ENCODE data around the gene TFE3. TPM values are rescaled to one million over a fixed set of nuclear protein-coding genes. Genes with fewer than 3 reads are reported as not detected.

The TFE3 gene
- total and polyA plus RNA-seq, 2 donors (not counting 3 experiments of a cell fraction or from before 2014, with no cell fraction given), result 22.3 to 37.1 TPM

DNA sequence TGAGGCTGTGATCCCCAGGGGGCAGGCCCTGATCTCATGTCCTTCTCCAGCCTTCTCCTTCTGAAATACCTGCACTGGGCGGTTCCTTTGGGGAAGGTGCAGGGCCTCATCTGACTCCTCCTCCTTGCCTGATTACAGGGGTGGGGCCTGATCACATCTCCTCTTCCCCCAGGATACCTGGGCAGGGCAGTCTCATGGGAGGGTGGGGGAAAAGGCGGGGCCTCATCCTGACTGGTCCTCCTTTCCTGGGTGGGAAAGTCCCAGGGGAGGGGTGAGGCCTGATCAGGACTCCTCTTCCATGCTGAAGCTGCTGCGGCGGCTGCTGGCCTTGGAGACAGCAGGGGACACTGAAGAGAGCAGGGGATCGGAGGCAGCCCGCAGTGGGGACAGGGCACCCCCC lies 13.3 kb downstream of the TFE3 start:
- TF ChIP-seq POLR2A (IDR thresholded peaks at IDR 0.05; ENCODE audit: low read depth, low read length), result no peak
- TF ChIP-seq POLR2AphosphoS5 (IDR thresholded peaks at IDR 0.05; ENCODE audit: insufficient read depth, low read depth, low read length), result no peak
- TF ChIP-seq EZH2 (IDR thresholded peaks at IDR 0.05; ENCODE audit: borderline replicate concordance, low read depth, low read length, severe bottlenecking), result no peak
- TF ChIP-seq, protein P1, sequence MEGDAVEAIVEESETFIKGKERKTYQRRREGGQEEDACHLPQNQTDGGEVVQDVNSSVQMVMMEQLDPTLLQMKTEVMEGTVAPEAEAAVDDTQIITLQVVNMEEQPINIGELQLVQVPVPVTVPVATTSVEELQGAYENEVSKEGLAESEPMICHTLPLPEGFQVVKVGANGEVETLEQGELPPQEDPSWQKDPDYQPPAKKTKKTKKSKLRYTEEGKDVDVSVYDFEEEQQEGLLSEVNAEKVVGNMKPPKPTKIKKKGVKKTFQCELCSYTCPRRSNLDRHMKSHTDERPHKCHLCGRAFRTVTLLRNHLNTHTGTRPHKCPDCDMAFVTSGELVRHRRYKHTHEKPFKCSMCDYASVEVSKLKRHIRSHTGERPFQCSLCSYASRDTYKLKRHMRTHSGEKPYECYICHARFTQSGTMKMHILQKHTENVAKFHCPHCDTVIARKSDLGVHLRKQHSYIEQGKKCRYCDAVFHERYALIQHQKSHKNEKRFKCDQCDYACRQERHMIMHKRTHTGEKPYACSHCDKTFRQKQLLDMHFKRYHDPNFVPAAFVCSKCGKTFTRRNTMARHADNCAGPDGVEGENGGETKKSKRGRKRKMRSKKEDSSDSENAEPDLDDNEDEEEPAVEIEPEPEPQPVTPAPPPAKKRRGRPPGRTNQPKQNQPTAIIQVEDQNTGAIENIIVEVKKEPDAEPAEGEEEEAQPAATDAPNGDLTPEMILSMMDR (IDR thresholded peaks at IDR 0.05; ENCODE audit: extremely low read depth in 1 of 2, insufficient read depth in 1 of 2, low read depth in 1 of 2, low read length in 2 of 2), result no peak
- TF ChIP-seq GATA2 (IDR thresholded peaks at IDR 0.05; ENCODE audit: insufficient read depth, insufficient read length, low read depth, low read length), result no peak
- no peak for TF ChIP-seq JUN (IDR thresholded peaks at IDR 0.05; ENCODE audit: borderline replicate concordance, insufficient read depth, insufficient read length, low read depth)
- TF ChIP-seq, protein P2, sequence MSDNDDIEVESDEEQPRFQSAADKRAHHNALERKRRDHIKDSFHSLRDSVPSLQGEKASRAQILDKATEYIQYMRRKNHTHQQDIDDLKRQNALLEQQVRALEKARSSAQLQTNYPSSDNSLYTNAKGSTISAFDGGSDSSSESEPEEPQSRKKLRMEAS (IDR thresholded peaks at IDR 0.05; ENCODE audit: insufficient read depth, insufficient read length), result no peak
- TF ChIP-seq MYC (IDR thresholded peaks at IDR 0.05; ENCODE audit: low read depth, low read length), result no peak
- no peak for TF ChIP-seq FOS (IDR thresholded peaks at IDR 0.05; ENCODE audit: borderline replicate concordance, insufficient read depth, low read length)
- intact Hi-C loops (cut with micrococcal nuclease), result no loop called here
- Histone ChIP-seq H3K9me3 (replicated peaks; ENCODE audit: control insufficient read depth, insufficient read depth, low read length) (no peaks in the 10 kb centered on the region), H3K4me2 (ENCODE audit: insufficient read depth, low read length) (no peak overlapping the region), H3K36me3 (ENCODE audit: control insufficient read depth in 2 of 2, extremely low read depth in 1 of 2, insufficient read depth in 2 of 2, low read length in 2 of 2) (peaks cover 0 to 23% of the 10 kb centered on the region in 2 experiments), H3K27me3 (ENCODE audit: control insufficient read depth in 2 of 2, insufficient read depth in 2 of 2, low read length in 2 of 2) (no peaks in the 10 kb centered on the region), H3K4me3 (replicated peaks in 1 of 3; ENCODE audit: insufficient read depth in 1 of 3, low read depth in 1 of 3, low read length in 3 of 3) (no peak overlapping the region), H3K9me1 (replicated peaks; ENCODE audit: control insufficient read depth, extremely low read depth, insufficient read depth, low read length) (no peaks in the 10 kb centered on the region), H3K27ac (ENCODE audit: insufficient read depth, low read depth, low read length) (no peak overlapping the region), H4K20me1 (replicated peaks; ENCODE audit: control insufficient read depth, extremely low read depth, insufficient read depth, low read length) (no peaks in the 10 kb centered on the region), H3K4me1 (ENCODE audit: control insufficient read depth, extremely low read depth, insufficient read depth, low read length) (no peaks in the 10 kb centered on the region), H3K79me2 (ENCODE audit: control insufficient read depth, insufficient read depth, low read length) (no peaks in the 10 kb centered on the region), H2AFZ (ENCODE audit: low read depth, low read length) (no peak overlapping the region), H3K9ac (replicated peaks; ENCODE audit: extremely low read depth, insufficient read depth, low read length) (no peak overlapping the region)
- dilution Hi-C loops (cut with MboI; ENCODE audit: extremely low pct_ligation_motif_present, low sequenced_read_pairs), result no loop called here
- ChIA-PET CTCF (no interaction called here), POLR2A (no interaction called here)
- no peak for FAIRE-seq
- no TSS peak for BruUV-seq (replicated peaks)
- no peak for DNase-seq (ENCODE audit: low read depth, low spot score)
